Fibroblast of pulmonary artery (primary cell): ENCODE data around the gene DEPDC4.
"Not testable (repeated sequence)": the region's sequence is repeated elsewhere in the genome, so short reads cannot be mapped to it uniquely, and the experiment has no call there.

Experiments used
- DNase-seq: peaks from one replicate; pipeline ENCODE4 v3.0.0-alpha.2; 2010; ENCODE audit warnings: low read depth
- H3K4me3 ChIP-seq: replicated peaks from 2 replicates; pipeline ENCODE4 v1.5.1; 2011; ENCODE audit warnings: low read depth, mild to moderate bottlenecking, control low read depth, low read length, moderate library complexity
- CTCF ChIP-seq: IDR thresholded peaks from 2 replicates; pipeline ENCODE4 v1.5.1; 2011; ENCODE audit warnings: mild to moderate bottlenecking, control low read depth, low read length, inconsistent platforms; ENCODE audit errors: missing control alignments

DEPDC4 gene

DNA sequence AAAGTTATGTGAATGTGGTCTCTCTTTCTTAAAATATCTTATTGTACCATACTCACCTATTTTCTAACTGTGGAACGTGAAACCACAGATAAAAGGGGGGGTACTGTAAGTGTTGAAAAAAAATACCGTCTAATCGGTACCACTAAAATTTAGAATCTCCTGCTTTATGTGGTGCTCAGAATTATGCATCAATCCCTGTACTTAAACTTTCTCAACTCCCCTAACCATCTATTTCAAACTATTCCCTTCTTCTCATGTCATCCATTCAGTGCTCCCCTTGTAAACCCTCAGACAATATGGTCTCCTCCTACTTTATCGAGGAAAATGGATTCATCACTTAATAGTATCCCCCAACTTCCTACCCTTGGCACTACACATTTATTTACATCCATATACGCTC lies 23.7 kb downstream of the DEPDC4 start:
- H3K4me3 ChIP-seq: no peak overlapping the region
- no peak for DNase-seq
- no peak for TF ChIP-seq CTCF

- H3K4me3 ChIP-seq: no peak overlapping the region
- no peak for DNase-seq
- TF ChIP-seq CTCF: no peak
Observed at GRCh38 chr12:100239589-100239988, 27.3 kb downstream of the DEPDC4 start.

DNA sequence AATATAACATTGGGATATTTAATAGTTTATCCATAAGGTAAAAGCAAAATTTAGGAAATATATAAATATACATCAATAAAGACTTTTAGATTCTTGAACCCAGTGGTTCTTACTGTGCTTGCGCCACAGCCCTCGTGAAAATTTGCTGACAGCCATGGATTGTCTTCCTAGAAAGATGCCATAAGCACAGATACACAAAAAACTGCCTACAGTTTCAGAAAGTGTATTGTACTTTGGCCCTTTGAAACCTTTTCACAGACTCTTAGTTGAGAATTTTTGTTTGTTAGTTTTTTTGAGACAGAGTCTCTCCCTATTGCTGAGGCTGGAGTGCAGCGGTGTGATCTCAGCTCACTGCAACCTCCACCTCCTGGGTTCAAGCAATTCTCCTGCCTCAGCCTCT lies 28.1 kb downstream of the DEPDC4 start:
- TF ChIP-seq CTCF: no peak
- H3K4me3 ChIP-seq: no peak overlapping the region
- no peak for DNase-seq

DNA sequence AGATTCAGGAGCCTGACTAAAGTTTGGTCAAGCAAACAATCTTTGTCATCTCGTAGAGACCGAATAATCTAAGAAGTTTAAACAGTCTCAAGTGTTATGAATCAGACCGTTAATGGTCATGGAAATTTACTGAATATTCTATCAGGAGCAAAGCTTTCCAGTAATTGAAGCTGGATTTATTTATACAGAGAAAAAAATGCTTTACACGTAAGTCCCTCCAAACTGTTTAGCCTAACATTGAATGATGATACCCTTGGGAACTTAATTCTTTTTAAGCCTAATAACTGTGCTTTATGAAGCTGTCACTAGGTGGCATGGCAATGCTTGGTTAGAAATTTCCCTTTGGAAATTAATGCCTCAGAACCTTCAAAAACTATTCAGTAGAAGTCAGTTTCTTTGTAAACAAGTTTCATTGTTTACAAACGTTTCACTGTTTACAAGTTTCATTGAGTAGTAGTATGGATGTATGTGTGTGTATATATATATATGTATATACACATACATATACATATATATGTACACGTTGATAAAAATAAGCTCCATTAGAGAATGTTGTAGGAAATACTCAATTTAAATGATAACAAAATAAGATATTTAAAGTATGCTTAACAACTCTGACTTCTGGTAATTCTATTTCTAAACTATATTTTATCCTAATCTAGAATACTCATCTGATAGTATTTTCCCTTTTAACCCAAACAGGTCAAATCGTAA lies 32.1 kb downstream of the DEPDC4 start:
- no peak overlapping the region for H3K4me3 ChIP-seq
- peak; percentile 82 for TF ChIP-seq CTCF
- DNase-seq: peak; percentile 73

DNA sequence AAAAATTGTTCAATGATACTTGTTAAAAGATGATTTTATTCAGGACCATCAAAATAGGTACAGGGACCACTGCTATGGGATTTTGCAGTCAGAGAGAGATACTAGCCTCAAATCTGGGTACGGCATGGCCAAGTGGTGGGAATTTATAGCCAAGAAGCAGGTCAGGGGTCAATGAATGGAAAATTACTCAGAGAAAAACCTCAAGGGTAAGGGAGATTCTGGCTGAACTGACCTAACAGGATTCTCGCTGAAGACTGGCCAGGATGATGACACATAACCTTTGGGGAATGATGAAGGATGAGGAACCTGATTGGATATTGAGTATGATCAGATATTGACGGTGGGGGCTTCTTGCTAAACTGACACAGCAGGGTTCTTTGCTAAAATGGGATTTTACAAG lies 32.7 kb downstream of the DEPDC4 start:
- DNase-seq: peak; percentile 13
- no peak for TF ChIP-seq CTCF
- no peak overlapping the region for H3K4me3 ChIP-seq

GRCh38 chr12:100231873-100232272 lies 35.0 kb downstream of the DEPDC4 start:
- not testable (repeated sequence) for H3K4me3 ChIP-seq, DNase-seq

GRCh38 chr12:100229876-100230275 lies 37.0 kb downstream of the DEPDC4 start:
- H3K4me3 ChIP-seq: no peak overlapping the region
- TF ChIP-seq CTCF: no peak
- no peak for DNase-seq
